PFSK-1 (cell line): ENCODE measurements around the gene SBF1.

Experiments used
- POLR2AphosphoS5 ChIP-seq: IDR thresholded peaks from 2 replicates; pipeline ENCODE4 v1.6.1; 2012; ENCODE audit warnings: low read depth, mild to moderate bottlenecking, control low read depth, low read length, moderate library complexity
- SIN3A ChIP-seq: IDR thresholded peaks from 2 replicates; pipeline ENCODE4 v1.6.1; 2012; ENCODE audit warnings: mild to moderate bottlenecking, low read length, moderate library complexity, borderline replicate concordance; ENCODE audit not compliant: insufficient read depth

DNA sequence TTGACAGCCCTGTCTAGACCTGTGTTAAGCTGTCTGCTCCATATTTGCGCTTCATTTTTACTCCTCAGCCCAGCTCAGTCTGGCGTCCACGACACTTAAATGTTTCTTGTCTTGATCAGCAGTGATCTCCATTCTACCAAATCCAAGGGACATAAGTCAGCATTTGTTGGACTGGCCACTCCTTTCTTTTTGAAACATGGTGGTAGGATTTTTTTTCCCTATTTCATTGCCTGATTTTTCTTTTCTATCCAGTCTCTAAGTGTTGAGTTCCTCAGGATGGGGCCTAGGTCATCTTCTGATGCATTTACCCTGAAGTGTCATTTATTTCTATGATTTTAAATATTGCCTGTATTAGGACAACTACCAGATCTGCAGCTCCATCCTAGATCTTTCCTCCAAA lies 34.1 kb upstream of the SBF1 start:
- no peak for TF ChIP-seq POLR2AphosphoS5
- no peak for TF ChIP-seq SIN3A
